Esophagus squamous epithelium (tissue), 4 donors: Measurements from ENCODE around the gene NEK7.

Experiments used
- CTCF ChIP-seq, 6 experiments: fragments of 450-650 bp in 4 of 6; fragments of 200-600 bp in 2 of 6; sonication (generic) in 2 of 6; IDR thresholded peaks; one replicate each; pipeline ENCODE4 v1.5.1; 2016 to 2019; ENCODE audit warnings: antibody characterized with exemption in 6 of 6, mild to moderate bottlenecking in 4 of 6, moderate library complexity in 4 of 6
- POLR2A ChIP-seq, 4 donors: fragments of 450-650 bp; IDR thresholded peaks; one replicate each; pipeline ENCODE4 v1.6.1; 2017; ENCODE audit warnings: antibody characterized with exemption in 4 of 4, mild to moderate bottlenecking in 4 of 4, moderate library complexity in 3 of 4

GRCh38 chr1:198268784-198269645 lies 112.2 kb downstream of the NEK7 start:
- TF ChIP-seq CTCF (IDR thresholded peaks at IDR 0.05) (no peak), POLR2A (IDR thresholded peaks at IDR 0.05) (no peak)
